Ascending aorta (tissue), 2 donors: ENCODE results near the gene SLC26A2. TPM values are rescaled to one million over a fixed set of nuclear protein-coding genes. Genes with fewer than 3 reads are reported as not detected.

Source experiments
- DNase-seq, 2 donors: peaks; one replicate each; pipeline ENCODE4 v3.0.0-alpha.2; 2019; ENCODE audit warnings: low spot score in 2 of 2
- H3K27ac ChIP-seq, 2 donors: fragments of 200-600 bp; sonication (generic); one replicate each; pipeline ENCODE4 v1.5.1; 2016 to 2017; ENCODE audit warnings: mild to moderate bottlenecking in 1 of 2
- H3K27me3 ChIP-seq: fragments of 200-600 bp; sonication (generic); one replicate; pipeline ENCODE4 v1.5.1; 2017
- H3K36me3 ChIP-seq, 2 donors: fragments of 200-600 bp; sonication (generic); one replicate each; pipeline ENCODE4 v1.5.1; 2016
- H3K4me1 ChIP-seq, 2 donors: fragments of 200-600 bp; sonication (generic); one replicate each; pipeline ENCODE4 v1.5.1; 2016 to 2017; ENCODE audit warnings: mild to moderate bottlenecking in 1 of 2
- H3K4me3 ChIP-seq, 2 donors: fragments of 200-600 bp; sonication (generic); one replicate each; pipeline ENCODE4 v1.5.1; 2016 to 2017; ENCODE audit warnings: mild to moderate bottlenecking in 1 of 2
- H3K9me3 ChIP-seq, 2 donors: fragments of 200-600 bp; sonication (generic); one replicate each; pipeline ENCODE4 v1.5.1; 2016
- intact Hi-C: fragments of 100-400 bp; cut with DNase I; formaldehyde crosslinking; loops from one replicate; pipeline ENCODE4 v1.15.1; 2023
- total RNA-seq: library from RNA; depleted of rRNA; stranded (reverse); fragments of >200 nt; gene quantifications from one replicate; pipeline ENCODE4 v1.1.0, GENCODE V29; 2016
- TF ChIP-seq, protein P1 (sequence below), 3 experiments: fragments of 200-600 bp in 2 of 3; fragments of 450-650 bp in 1 of 3; sonication (generic) in 2 of 3; IDR thresholded peaks; one replicate each; pipeline ENCODE4 v1.5.1; 2016 to 2019; ENCODE audit warnings: antibody characterized with exemption in 3 of 3, mild to moderate bottlenecking in 1 of 3, moderate library complexity in 1 of 3

Gene SLC26A2
- total RNA-seq, 1 donor from 2014 or later, result 6.9 TPM

DNA sequence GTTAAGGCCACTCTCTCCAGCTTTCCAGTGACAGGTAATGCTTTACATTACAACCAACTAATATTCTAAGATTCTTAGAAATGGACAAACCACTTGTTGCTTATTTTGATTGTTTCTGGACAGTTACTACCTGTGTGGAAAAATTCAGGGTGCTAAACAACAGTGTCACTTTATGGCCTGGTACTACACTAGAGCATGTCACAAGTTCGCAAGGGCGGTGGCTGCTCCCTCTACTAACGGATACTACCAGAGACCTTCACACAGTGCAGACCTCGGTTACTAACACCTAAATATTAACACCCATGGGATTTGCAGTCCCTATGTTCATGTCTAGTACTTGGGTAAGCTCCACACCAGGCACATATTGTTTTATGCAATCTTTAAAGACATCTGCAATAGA, 53.4 kb downstream of the SLC26A2 start:
- intact Hi-C loops, result no loop called here
- no peaks in the 10 kb centered on the region for H3K4me1 ChIP-seq
- no peak overlapping the region for H3K27ac ChIP-seq
- TF ChIP-seq, protein P1, sequence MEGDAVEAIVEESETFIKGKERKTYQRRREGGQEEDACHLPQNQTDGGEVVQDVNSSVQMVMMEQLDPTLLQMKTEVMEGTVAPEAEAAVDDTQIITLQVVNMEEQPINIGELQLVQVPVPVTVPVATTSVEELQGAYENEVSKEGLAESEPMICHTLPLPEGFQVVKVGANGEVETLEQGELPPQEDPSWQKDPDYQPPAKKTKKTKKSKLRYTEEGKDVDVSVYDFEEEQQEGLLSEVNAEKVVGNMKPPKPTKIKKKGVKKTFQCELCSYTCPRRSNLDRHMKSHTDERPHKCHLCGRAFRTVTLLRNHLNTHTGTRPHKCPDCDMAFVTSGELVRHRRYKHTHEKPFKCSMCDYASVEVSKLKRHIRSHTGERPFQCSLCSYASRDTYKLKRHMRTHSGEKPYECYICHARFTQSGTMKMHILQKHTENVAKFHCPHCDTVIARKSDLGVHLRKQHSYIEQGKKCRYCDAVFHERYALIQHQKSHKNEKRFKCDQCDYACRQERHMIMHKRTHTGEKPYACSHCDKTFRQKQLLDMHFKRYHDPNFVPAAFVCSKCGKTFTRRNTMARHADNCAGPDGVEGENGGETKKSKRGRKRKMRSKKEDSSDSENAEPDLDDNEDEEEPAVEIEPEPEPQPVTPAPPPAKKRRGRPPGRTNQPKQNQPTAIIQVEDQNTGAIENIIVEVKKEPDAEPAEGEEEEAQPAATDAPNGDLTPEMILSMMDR (IDR thresholded peaks at IDR 0.05), result no peak
- no peak for DNase-seq
- H3K36me3 ChIP-seq, result peaks cover 66 to 83% of the 10 kb centered on the region in 2 donors
- H3K27me3 ChIP-seq, result no peaks in the 10 kb centered on the region
- H3K4me3 ChIP-seq, result no peak overlapping the region
- peaks cover 0 to 5% of the 10 kb centered on the region in 2 donors for H3K9me3 ChIP-seq

- Histone ChIP-seq H3K27ac (no peak overlapping the region), H3K27me3 (no peaks in the 10 kb centered on the region), H3K4me1 (no peaks in the 10 kb centered on the region), H3K9me3 (peaks cover 0 to 5% of the 10 kb centered on the region in 2 donors), H3K36me3 (peaks cover 69 to 86% of the 10 kb centered on the region in 2 donors), H3K4me3 (no peak overlapping the region)
- intact Hi-C loops, result no loop called here
- TF ChIP-seq, protein P1 (IDR thresholded peaks at IDR 0.05), result no peak
- no peak for DNase-seq
These were observed 53.9 kb downstream of the SLC26A2 start for GRCh38 chr5:150014456-150014855.

DNA sequence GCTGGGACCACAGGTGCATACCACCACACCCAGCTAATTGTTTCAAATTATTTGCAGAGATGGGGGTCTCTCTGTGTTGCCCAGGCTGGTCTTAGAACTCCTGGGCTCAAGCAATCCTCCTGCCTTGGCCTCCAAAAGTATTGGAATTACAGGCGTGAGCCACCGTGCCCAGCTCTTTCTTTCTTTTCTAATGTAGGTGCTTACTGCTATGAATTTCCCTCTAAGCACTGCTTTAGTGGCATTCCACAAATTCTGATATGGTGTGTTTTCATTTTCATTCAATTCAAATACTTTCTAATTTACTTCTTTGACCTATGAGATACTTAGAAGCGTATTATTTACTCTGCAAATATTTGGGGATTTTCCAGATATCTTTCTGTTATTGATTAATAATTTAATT, 54.9 kb downstream of the SLC26A2 start:
- no peak overlapping the region for H3K27ac ChIP-seq
- no peaks in the 10 kb centered on the region for H3K27me3 ChIP-seq
- DNase-seq, result no peak
- H3K9me3 ChIP-seq, result peaks cover 0 to 5% of the 10 kb centered on the region in 2 donors
- H3K4me3 ChIP-seq, result no peak overlapping the region
- H3K4me1 ChIP-seq, result no peaks in the 10 kb centered on the region
- intact Hi-C loops, result no loop called here
- TF ChIP-seq, protein P1 (IDR thresholded peaks at IDR 0.05), result no peak
- H3K36me3 ChIP-seq, result peaks cover 66 to 86% of the 10 kb centered on the region in 2 donors

DNA sequence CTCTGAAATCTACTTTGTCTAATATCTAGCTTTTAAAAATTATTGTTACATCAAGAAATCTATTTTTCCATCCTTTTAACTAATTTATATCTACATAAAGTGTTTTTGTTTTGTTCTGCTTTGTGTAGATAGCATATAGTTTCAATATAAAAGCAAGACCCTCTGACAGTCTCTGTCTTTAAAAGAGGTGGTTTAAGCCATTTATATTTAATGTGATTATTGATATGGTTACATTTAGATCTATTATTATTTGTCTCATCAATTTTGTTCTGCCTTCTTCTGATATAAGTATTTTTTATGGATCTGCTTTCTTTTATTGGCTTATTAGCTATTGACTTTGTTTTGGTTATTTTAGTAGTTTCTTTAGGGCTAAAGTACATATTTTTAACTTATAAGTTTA, 56.0 kb downstream of the SLC26A2 start:
- Histone ChIP-seq H3K4me3 (no peak overlapping the region), H3K4me1 (peaks cover 0 to 7% of the 10 kb centered on the region in 2 donors), H3K27me3 (no peaks in the 10 kb centered on the region), H3K9me3 (peaks cover 0 to 5% of the 10 kb centered on the region in 2 donors), H3K27ac (no peak overlapping the region), H3K36me3 (peaks cover 57 to 78% of the 10 kb centered on the region in 2 donors)
- TF ChIP-seq, protein P1 (IDR thresholded peaks at IDR 0.05), result no peak
- DNase-seq, result no peak
- intact Hi-C loops, result no loop called here

GRCh38 chr5:150017226-150018005, 56.9 kb downstream of the SLC26A2 start:
- peaks cover 0 to 16% of the 10 kb centered on the region in 2 donors for H3K4me1 ChIP-seq
- TF ChIP-seq, protein P1 (IDR thresholded peaks at IDR 0.05), result no peak
- peak overlapping the region in 1 of 2 donors; percentile 23 for H3K27ac ChIP-seq
- H3K36me3 ChIP-seq, result peaks cover 53 to 70% of the 10 kb centered on the region in 2 donors
- DNase-seq, result no peak
- H3K27me3 ChIP-seq, result no peaks in the 10 kb centered on the region
- peaks cover 0 to 5% of the 10 kb centered on the region in 2 donors for H3K9me3 ChIP-seq
- intact Hi-C loops, result no loop called here
- H3K4me3 ChIP-seq, result no peak overlapping the region
